Right lobe of liver (tissue), 4 donors: Measurements from ENCODE around the gene PPIE.

Source experiments
- POLR2A ChIP-seq: fragments of 450-650 bp; IDR thresholded peaks from one replicate; pipeline ENCODE4 v1.6.1; 2017; ENCODE audit warnings: antibody characterized with exemption, mild to moderate bottlenecking
- TF ChIP-seq, protein P1 (sequence below), 4 donors: fragments of 200-600 bp in 3 of 4; fragments of 450-650 bp in 1 of 4; IDR thresholded peaks; one replicate each; pipeline versions ENCODE4 v1.5.1 to v1.8.0; 2016 to 2022; ENCODE audit warnings: antibody characterized with exemption in 4 of 4, mild to moderate bottlenecking in 2 of 4
- donor health status: DM: no; HTN: no; CAD: no.
- donor health status: DM: no; HTN: no; CAD: no.
- donor health status: DM: no; HTN: yes; CAD: no.

DNA sequence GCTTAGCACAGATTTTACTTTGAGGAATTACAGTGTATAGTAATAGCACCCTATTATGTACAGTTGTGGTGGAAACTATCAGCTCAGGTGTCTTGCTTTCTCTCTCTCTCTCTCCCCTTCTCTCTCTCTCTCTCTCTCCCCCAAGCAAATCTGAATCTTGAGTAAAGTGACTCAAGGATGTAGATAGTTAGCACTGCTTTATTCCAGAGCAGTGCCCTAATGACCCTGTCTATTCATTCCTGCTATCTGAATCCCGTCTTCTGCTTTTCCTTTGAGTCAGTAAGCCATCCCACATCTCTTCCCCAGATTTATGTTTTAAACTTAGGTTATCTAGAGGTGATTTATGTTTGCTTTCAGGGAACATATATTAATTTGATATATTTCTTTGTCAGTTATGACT lies 42.2 kb upstream of the PPIE start:
- TF ChIP-seq, protein P1, sequence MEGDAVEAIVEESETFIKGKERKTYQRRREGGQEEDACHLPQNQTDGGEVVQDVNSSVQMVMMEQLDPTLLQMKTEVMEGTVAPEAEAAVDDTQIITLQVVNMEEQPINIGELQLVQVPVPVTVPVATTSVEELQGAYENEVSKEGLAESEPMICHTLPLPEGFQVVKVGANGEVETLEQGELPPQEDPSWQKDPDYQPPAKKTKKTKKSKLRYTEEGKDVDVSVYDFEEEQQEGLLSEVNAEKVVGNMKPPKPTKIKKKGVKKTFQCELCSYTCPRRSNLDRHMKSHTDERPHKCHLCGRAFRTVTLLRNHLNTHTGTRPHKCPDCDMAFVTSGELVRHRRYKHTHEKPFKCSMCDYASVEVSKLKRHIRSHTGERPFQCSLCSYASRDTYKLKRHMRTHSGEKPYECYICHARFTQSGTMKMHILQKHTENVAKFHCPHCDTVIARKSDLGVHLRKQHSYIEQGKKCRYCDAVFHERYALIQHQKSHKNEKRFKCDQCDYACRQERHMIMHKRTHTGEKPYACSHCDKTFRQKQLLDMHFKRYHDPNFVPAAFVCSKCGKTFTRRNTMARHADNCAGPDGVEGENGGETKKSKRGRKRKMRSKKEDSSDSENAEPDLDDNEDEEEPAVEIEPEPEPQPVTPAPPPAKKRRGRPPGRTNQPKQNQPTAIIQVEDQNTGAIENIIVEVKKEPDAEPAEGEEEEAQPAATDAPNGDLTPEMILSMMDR (IDR thresholded peaks at IDR 0.05), result no peak
- no peak for TF ChIP-seq POLR2A
